ENCODE results near the gene TSHZ3. TPM values are rescaled to one million over a fixed set of nuclear protein-coding genes. Genes with fewer than 3 reads are reported as not detected.

Gene TSHZ3
- total RNA-seq, 1 donor from 2014 or later: 6.1 TPM

DNA sequence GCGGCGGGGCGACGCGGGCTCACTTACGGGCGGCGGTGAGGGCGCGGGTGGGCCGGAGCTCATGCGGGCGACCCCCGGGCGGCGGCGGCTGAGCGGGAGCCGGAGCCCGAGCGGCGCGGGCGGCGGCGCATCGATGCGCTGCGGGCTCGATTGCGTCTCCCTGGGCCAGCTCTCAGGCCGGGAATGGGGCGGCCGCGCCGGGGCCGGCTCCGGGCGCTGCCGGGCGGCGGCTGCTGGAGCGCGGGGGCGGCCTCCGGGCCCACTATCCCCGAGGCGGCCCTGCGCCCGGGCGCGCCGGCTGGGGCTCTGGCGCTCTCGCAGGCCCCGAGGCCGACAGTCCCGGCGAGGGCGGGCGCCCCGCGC is 1.4 kb upstream of the TSHZ3 start:
- DNase-seq (ENCODE audit: low read depth) (peak; percentile 31), FAIRE-seq (no peak)
- Mint-ChIP-seq H3K9me3 (ENCODE audit: unreplicated experiment) (no peaks in the 10 kb centered on the region), H3K4me3 (ENCODE audit: unreplicated experiment) (peak overlapping the region; percentile 97), H3K36me3 (ENCODE audit: low read depth, unreplicated experiment) (no peaks in the 10 kb centered on the region), H3K27me3 (ENCODE audit: low read depth, unreplicated experiment) (peaks cover 34% of the 10 kb centered on the region), H3K27ac (ENCODE audit: unreplicated experiment) (no peak overlapping the region), H3K4me1 (ENCODE audit: low read depth, unreplicated experiment) (peaks cover 17% of the 10 kb centered on the region)
- Histone ChIP-seq H3K27ac (ENCODE audit: low read depth, low read length) (peak overlapping the region; percentile 74), H3K27me3 (ENCODE audit: insufficient read depth, low read length) (peaks cover 29% of the 10 kb centered on the region), H3K4me2 (ENCODE audit: low read length) (peak overlapping the region; percentile 96), H2AFZ (ENCODE audit: low read depth, low read length) (peak overlapping the region; percentile 67), H3K9ac (ENCODE audit: low read length) (peak overlapping the region; percentile 90), H4K20me1 (ENCODE audit: insufficient read depth, low read length) (peaks cover 63% of the 10 kb centered on the region), H3K9me3 (ENCODE audit: insufficient read depth, low read depth, low read length) (no peaks in the 10 kb centered on the region), H3K79me2 (ENCODE audit: insufficient read depth, low read length) (peaks cover 56% of the 10 kb centered on the region), H3K4me3 (ENCODE audit: insufficient read depth, low read depth, low read length) (peak overlapping the region; percentile 82), H3K4me1 (ENCODE audit: insufficient read depth, low read length) (peaks cover 30% of the 10 kb centered on the region), H3K36me3 (ENCODE audit: insufficient read depth, low read length) (peaks cover 2% of the 10 kb centered on the region)
- TF ChIP-seq, protein P1, sequence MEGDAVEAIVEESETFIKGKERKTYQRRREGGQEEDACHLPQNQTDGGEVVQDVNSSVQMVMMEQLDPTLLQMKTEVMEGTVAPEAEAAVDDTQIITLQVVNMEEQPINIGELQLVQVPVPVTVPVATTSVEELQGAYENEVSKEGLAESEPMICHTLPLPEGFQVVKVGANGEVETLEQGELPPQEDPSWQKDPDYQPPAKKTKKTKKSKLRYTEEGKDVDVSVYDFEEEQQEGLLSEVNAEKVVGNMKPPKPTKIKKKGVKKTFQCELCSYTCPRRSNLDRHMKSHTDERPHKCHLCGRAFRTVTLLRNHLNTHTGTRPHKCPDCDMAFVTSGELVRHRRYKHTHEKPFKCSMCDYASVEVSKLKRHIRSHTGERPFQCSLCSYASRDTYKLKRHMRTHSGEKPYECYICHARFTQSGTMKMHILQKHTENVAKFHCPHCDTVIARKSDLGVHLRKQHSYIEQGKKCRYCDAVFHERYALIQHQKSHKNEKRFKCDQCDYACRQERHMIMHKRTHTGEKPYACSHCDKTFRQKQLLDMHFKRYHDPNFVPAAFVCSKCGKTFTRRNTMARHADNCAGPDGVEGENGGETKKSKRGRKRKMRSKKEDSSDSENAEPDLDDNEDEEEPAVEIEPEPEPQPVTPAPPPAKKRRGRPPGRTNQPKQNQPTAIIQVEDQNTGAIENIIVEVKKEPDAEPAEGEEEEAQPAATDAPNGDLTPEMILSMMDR (IDR thresholded peaks at IDR 0.05; ENCODE audit: insufficient read depth, low read depth, low read length): no peak
- no peak for TF ChIP-seq EZH2 (IDR thresholded peaks at IDR 0.05; ENCODE audit: insufficient read depth, low read length)

DNA sequence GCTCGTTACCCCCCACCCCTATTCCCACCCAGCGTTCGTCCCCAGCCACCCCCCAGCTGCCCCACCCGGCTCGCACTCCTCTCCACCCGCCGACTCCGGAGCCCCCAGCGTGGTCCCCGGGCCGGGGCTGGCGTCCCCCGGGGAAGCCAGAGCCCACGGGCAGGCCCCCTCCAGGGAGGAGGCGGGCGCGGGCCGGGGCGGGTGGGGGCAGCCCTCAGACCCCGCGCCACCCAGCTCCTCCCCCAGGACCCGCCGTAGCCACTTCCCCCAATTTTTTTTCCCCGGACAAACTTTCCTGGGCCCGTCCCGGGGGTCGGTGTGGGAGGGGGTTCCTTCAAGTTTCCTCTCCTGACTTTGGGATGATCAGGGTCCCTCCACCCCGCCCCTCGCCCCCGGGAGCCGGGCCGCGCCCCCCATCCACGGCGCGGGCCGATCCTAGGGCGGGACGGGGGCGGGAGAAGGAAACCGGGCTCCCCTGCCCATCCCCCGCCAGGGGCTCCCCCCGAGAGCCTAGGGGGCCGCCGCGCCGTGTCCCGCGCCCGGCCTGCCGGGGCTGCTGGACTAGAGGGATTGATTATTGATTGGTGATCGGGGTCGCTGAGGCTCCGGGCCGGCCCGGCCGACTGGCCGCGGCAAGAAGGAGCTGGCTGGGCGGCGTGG is 927 bp upstream of the TSHZ3 start:
- no peak for TF ChIP-seq EZH2 (IDR thresholded peaks at IDR 0.05; ENCODE audit: insufficient read depth, low read length)
- TF ChIP-seq, protein P1 (IDR thresholded peaks at IDR 0.05; ENCODE audit: insufficient read depth, low read depth, low read length): no peak
- DNase-seq (ENCODE audit: low read depth) (no peak), FAIRE-seq (no peak)
- peaks cover 25% of the 10 kb centered on the region for H3K4me1 ChIP-seq (ENCODE audit: insufficient read depth, low read length)
- Mint-ChIP-seq H3K4me1 (ENCODE audit: low read depth, unreplicated experiment) (peaks cover 13% of the 10 kb centered on the region), H3K27me3 (ENCODE audit: low read depth, unreplicated experiment) (peaks cover 29% of the 10 kb centered on the region), H3K9me3 (ENCODE audit: unreplicated experiment) (no peaks in the 10 kb centered on the region), H3K36me3 (ENCODE audit: low read depth, unreplicated experiment) (no peaks in the 10 kb centered on the region), H3K27ac (ENCODE audit: unreplicated experiment) (no peak overlapping the region), H3K4me3 (ENCODE audit: unreplicated experiment) (peak overlapping the region; percentile 79)
- peak overlapping the region; percentile 74 for H3K27ac ChIP-seq (ENCODE audit: low read depth, low read length)
- peaks cover 2% of the 10 kb centered on the region for H3K36me3 ChIP-seq (ENCODE audit: insufficient read depth, low read length)
- peak overlapping the region; percentile 82 for H3K4me3 ChIP-seq (ENCODE audit: insufficient read depth, low read depth, low read length)
- peaks cover 24% of the 10 kb centered on the region for H3K27me3 ChIP-seq (ENCODE audit: insufficient read depth, low read length)
- peak overlapping the region; percentile 96 for H3K4me2 ChIP-seq (ENCODE audit: low read length)
- peaks cover 62% of the 10 kb centered on the region for H3K79me2 ChIP-seq (ENCODE audit: insufficient read depth, low read length)
- H2AFZ ChIP-seq (ENCODE audit: low read depth, low read length): peak overlapping the region; percentile 56
- peaks cover 65% of the 10 kb centered on the region for H4K20me1 ChIP-seq (ENCODE audit: insufficient read depth, low read length)
- peak overlapping the region; percentile 90 for H3K9ac ChIP-seq (ENCODE audit: low read length)
- no peaks in the 10 kb centered on the region for H3K9me3 ChIP-seq (ENCODE audit: insufficient read depth, low read depth, low read length)

All from astrocyte (in vitro differentiated cells and primary cell).